ENCODE measurements around the gene DCC. TPM values are rescaled to one million over a fixed set of nuclear protein-coding genes. Genes with fewer than 3 reads are reported as not detected.

The DCC gene
- total and polyA plus RNA-seq, 2 of the 8 experiments (the other 6 are each of a cell fraction or from before 2014, with no cell fraction given): 0.14 to 1.4 TPM

DNA sequence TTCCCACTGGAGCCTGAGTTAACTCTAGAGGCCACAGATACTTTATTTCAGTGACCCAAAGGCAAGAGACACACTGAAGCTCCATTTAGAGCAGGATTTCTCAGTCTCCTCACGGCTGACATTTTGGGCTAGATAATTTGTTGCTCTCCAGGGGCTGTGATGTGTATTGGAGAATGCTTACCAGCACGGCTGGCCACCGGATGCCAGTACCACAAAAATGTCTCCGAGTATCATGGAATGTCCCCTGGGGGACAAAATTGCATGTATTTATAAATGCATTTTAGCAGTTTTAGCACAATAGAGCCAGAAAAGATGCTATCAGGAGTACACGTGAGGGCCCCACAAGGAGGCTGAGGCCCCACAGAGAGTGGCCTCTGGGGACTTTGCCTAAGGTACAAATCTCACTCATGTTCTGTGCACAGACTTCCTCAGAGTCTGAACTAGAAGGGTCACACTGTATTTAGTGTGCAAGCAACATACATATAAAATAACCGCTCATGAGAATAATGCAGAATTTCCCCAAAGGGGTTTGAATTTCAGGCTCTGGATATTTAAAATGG, 20.5 kb upstream of the DCC start (continued):
- TF ChIP-seq SIN3A (conservative IDR thresholded peaks at IDR 0.05 in 1 of 2, IDR thresholded peaks at IDR 0.05 in 1 of 2; ENCODE audit: low read depth in 1 of 2, low read length in 2 of 2) (no peak), BCL11A (IDR thresholded peaks at IDR 0.05; ENCODE audit: low read depth in 2 of 2, low read length in 2 of 2) (no peak), TAF7 (optimal IDR thresholded peaks at IDR 0.05; ENCODE audit: borderline replicate concordance, low read depth, low read length) (no peak), CHD2 (IDR thresholded peaks at IDR 0.05; ENCODE audit: low read length) (no peak), HDAC6 (IDR thresholded peaks at IDR 0.05; ENCODE audit: low read depth, low read length) (no peak), TAF1 (IDR thresholded peaks at IDR 0.05; ENCODE audit: low read depth, low read length) (no peak), SIRT6 (IDR thresholded peaks at IDR 0.05; ENCODE audit: low read length) (no peak), BACH1 (IDR thresholded peaks at IDR 0.05; ENCODE audit: low read length) (no peak)

All from H1 (cell line).